Osteoblast (primary cell): ENCODE results near the gene ZFP36L2. TPM values are rescaled to one million over a fixed set of nuclear protein-coding genes. Genes with fewer than 3 reads are reported as not detected.

Experiments
- DNase-seq: peaks from one replicate; pipeline ENCODE4 v3.0.0; 2011; ENCODE audit warnings: low spot score, mixed read lengths; ENCODE audit not compliant: insufficient read length; ENCODE audit errors: missing footprints
- H2AFZ ChIP-seq: 2 replicates; pipeline ENCODE4 v1.6.0; 2011; ENCODE audit warnings: mild to moderate bottlenecking, low read length
- H3K27ac ChIP-seq: 2 replicates; pipeline ENCODE4 v1.5.1; 2011; ENCODE audit warnings: mild to moderate bottlenecking, low read depth, low read length, moderate library complexity
- H3K27me3 ChIP-seq: 2 replicates; pipeline ENCODE4 v1.6.0; 2012; ENCODE audit warnings: mild to moderate bottlenecking, control low read depth, inconsistent platforms, low read length, moderate library complexity; ENCODE audit not compliant: insufficient read depth
- H3K36me3 ChIP-seq: 2 replicates; pipeline ENCODE4 v1.5.1; 2011; ENCODE audit warnings: mild to moderate bottlenecking, low read length, control low read depth, moderate library complexity; ENCODE audit not compliant: insufficient read depth
- H3K4me1 ChIP-seq: 2 replicates; pipeline ENCODE4 v1.5.1; 2011; ENCODE audit warnings: mild to moderate bottlenecking, low read length, control low read depth, moderate library complexity; ENCODE audit not compliant: insufficient read depth
- H3K4me2 ChIP-seq: 2 replicates; pipeline ENCODE4 v1.6.0; 2011; ENCODE audit warnings: mild to moderate bottlenecking, low read length; ENCODE audit not compliant: insufficient read depth
- H3K4me3 ChIP-seq: fragments of 200-600 bp; sonication (generic); 3 replicates; pipeline ENCODE4 v1.5.1; 2012; ENCODE audit warnings: mild to moderate bottlenecking, low read length, inconsistent platforms; ENCODE audit not compliant: insufficient read depth
- H3K79me2 ChIP-seq: 2 replicates; pipeline ENCODE4 v1.6.0; 2012; ENCODE audit warnings: mild to moderate bottlenecking, low read length, control low read depth, inconsistent platforms; ENCODE audit not compliant: insufficient read depth
- H3K9me3 ChIP-seq: 2 replicates; pipeline ENCODE4 v1.5.1; 2011; ENCODE audit warnings: low read depth, low read length, control low read depth
- H4K20me1 ChIP-seq: 2 replicates; pipeline ENCODE4 v1.6.0; 2012; ENCODE audit warnings: mild to moderate bottlenecking, low read length, control low read depth; ENCODE audit not compliant: insufficient read depth
- total RNA-seq: library from RNA; depleted of rRNA; stranded (reverse); fragments of >200 nt; gene quantifications from 2 replicates; pipeline ENCODE4 v1.2.3, GENCODE V29; 2012
- TF ChIP-seq, protein P1 (sequence below): IDR thresholded peaks from 2 replicates; pipeline ENCODE4 v1.5.1; 2011; ENCODE audit warnings: mild to moderate bottlenecking, low read depth, low read length, moderate library complexity; ENCODE audit errors: extremely low read depth

ZFP36L2 gene
- total RNA-seq, 1 donor = 15.6 TPM

DNA sequence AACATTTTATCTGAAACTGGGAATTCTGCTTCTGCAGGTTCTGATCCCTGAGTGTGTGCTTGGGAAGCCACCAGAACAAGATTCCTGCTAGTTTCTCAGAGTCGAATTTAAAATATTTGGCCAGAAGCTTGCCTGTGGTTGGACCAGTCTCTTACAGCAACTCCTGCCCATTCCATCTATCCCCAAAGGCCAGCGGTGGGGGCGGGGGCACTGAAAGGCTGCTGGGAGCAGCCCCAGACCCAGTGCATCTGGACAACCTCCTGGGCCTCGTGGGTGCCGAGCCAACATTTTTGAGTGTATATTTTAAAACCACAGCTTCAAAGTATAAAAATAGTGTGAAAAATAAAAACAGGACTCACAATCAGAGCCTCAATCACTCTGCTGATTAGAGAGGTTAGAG is 38.6 kb upstream of the ZFP36L2 start:
- H3K4me2 ChIP-seq = peak overlapping the region; percentile 6
- H3K27me3 ChIP-seq = no peaks in the 10 kb centered on the region
- H3K36me3 ChIP-seq = no peaks in the 10 kb centered on the region
- DNase-seq = no peak
- H3K4me3 ChIP-seq = no peak overlapping the region
- peaks cover 4% of the 10 kb centered on the region for H4K20me1 ChIP-seq
- H3K27ac ChIP-seq = peak overlapping the region; percentile 38
- peaks cover 29% of the 10 kb centered on the region for H3K4me1 ChIP-seq
- H3K9me3 ChIP-seq = no peaks in the 10 kb centered on the region
- no peaks in the 10 kb centered on the region for H3K79me2 ChIP-seq
- H2AFZ ChIP-seq = no peak overlapping the region
- TF ChIP-seq, protein P1, sequence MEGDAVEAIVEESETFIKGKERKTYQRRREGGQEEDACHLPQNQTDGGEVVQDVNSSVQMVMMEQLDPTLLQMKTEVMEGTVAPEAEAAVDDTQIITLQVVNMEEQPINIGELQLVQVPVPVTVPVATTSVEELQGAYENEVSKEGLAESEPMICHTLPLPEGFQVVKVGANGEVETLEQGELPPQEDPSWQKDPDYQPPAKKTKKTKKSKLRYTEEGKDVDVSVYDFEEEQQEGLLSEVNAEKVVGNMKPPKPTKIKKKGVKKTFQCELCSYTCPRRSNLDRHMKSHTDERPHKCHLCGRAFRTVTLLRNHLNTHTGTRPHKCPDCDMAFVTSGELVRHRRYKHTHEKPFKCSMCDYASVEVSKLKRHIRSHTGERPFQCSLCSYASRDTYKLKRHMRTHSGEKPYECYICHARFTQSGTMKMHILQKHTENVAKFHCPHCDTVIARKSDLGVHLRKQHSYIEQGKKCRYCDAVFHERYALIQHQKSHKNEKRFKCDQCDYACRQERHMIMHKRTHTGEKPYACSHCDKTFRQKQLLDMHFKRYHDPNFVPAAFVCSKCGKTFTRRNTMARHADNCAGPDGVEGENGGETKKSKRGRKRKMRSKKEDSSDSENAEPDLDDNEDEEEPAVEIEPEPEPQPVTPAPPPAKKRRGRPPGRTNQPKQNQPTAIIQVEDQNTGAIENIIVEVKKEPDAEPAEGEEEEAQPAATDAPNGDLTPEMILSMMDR = no peak

DNA sequence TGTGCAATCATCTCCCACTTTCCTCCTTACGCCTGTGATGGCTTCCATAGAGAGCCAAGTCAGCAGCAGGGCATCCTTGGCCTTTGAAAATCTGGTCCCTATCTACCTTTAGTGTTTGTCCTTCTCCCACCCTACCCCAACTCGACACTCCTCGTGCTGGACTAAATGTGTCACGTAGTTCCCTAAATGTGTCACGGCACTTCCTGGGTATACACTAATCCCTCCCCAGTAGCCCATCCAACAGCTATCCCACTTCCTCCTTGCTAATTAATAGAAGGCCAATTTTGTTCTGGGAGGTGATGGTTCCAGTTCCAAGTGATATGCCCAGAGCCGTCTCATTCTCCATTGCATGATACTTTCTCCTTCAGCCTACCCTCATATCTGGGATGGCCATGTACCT is 36.5 kb upstream of the ZFP36L2 start:
- H3K36me3 ChIP-seq = no peaks in the 10 kb centered on the region
- H3K27me3 ChIP-seq = no peaks in the 10 kb centered on the region
- no peak overlapping the region for H3K27ac ChIP-seq
- H4K20me1 ChIP-seq = no peaks in the 10 kb centered on the region
- H3K4me3 ChIP-seq = no peak overlapping the region
- peaks cover 10% of the 10 kb centered on the region for H3K4me1 ChIP-seq
- no peaks in the 10 kb centered on the region for H3K79me2 ChIP-seq
- H3K9me3 ChIP-seq = no peaks in the 10 kb centered on the region
- DNase-seq = no peak
- TF ChIP-seq, protein P1 = no peak
- H2AFZ ChIP-seq = no peak overlapping the region
- H3K4me2 ChIP-seq = no peak overlapping the region

DNA sequence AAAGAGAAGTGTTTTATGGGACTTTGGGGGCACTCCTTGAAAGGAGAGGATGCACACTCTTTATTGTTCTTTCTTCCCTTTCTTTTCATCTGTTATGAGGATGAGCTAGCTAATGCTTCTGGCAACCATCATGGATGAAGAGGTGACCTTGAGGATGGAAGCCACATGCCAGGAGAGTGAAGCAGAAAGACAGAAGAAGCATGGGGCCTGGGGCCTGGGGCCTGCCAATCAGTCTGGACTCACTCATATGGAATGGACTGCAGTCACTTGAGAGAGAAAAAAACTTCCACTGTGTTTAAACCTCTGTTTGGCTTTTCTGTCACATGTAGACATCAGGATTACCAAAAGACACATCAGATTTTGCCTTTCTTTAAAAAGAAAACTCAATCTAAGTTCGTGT is 35.8 kb upstream of the ZFP36L2 start:
- Histone ChIP-seq H3K27me3 (no peaks in the 10 kb centered on the region), H2AFZ (no peak overlapping the region), H3K4me3 (no peak overlapping the region), H3K27ac (no peak overlapping the region), H3K36me3 (no peaks in the 10 kb centered on the region), H3K4me2 (no peak overlapping the region), H3K9me3 (no peaks in the 10 kb centered on the region), H4K20me1 (no peaks in the 10 kb centered on the region), H3K4me1 (peaks cover 10% of the 10 kb centered on the region), H3K79me2 (no peaks in the 10 kb centered on the region)
- TF ChIP-seq, protein P1 = no peak
- DNase-seq = no peak

DNA sequence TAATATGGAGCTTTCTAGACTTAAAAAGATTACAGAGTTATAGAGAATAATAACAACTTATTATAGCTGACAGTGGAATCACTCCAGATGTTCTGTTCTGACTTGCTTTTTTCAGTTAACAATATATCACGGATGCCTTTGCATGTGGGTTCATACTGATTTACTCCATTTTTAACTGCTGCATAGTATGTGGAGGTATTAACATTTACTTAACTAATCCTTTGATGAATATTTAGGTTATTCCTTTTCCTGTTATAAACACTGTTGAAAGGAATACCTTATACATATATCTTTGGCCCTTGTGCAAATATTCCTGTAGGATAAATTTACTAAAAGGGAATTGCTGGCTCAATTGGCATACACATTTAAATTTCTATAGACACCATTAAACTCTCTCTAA is 33.1 kb upstream of the ZFP36L2 start:
- no peak for DNase-seq
- Histone ChIP-seq H3K4me2 (no peak overlapping the region), H3K4me1 (peaks cover under 1% of the 10 kb centered on the region), H2AFZ (no peak overlapping the region), H3K9me3 (no peaks in the 10 kb centered on the region), H3K79me2 (no peaks in the 10 kb centered on the region), H4K20me1 (no peaks in the 10 kb centered on the region), H3K36me3 (no peaks in the 10 kb centered on the region), H3K27me3 (no peaks in the 10 kb centered on the region), H3K27ac (no peak overlapping the region), H3K4me3 (no peak overlapping the region)
- TF ChIP-seq, protein P1 = no peak
